ENCODE results near the gene KIAA1217.

KIAA1217 gene

DNA sequence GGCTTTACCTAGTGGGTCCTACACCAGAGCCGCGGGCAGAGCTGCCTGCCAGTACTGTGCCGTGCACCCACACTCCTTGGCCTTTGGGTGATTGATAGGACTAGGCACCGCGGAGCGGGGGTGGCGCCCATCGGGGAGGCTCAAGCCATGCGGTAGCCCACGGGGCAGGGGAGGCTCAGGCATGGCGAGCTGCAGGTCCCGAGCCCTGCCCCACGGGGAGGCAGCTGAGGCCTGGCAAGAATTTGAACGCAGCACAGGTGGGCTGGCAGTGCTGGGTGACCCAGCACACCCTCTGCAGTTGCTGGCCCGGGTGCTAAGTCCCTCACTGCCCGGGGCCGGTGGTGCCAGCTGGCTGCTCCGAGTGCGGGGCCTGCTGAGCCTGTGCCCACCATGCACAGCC, 32.3 kb upstream of the KIAA1217 start:
- no peaks in the 10 kb centered on the region for H3K79me1 ChIP-seq (ENCODE audit: low read depth, low read length)
- H3K4me3 ChIP-seq (ENCODE audit: low read length in 2 of 2) = no peak overlapping the region
- H3K18ac ChIP-seq (ENCODE audit: low read length) = no peak overlapping the region
- no peak for DNase-seq (ENCODE audit: low spot score)
- H3K27me3 ChIP-seq (ENCODE audit: control insufficient read depth in 3 of 3, insufficient read depth in 3 of 3, low read depth in 1 of 3, low read length in 3 of 3) = no peaks in the 10 kb centered on the region
- no peak overlapping the region for H2BK12ac ChIP-seq (ENCODE audit: low read length)
- H2BK120ac ChIP-seq (ENCODE audit: low read depth, low read length) = no peak overlapping the region
- no peak overlapping the region for H3K27ac ChIP-seq (replicated peaks; ENCODE audit: low read length)
- no peak overlapping the region for H2AFZ ChIP-seq (ENCODE audit: low read length)
- no peaks in the 10 kb centered on the region for H3K4me1 ChIP-seq (ENCODE audit: control insufficient read depth in 2 of 2, insufficient read depth in 1 of 2, low read depth in 1 of 2, low read length in 2 of 2)
- H3K4me2 ChIP-seq (ENCODE audit: insufficient read depth, low read length, poor library complexity, severe bottlenecking) = no peak overlapping the region
- no peak overlapping the region for H3K4ac ChIP-seq (ENCODE audit: low read length)
- H3K14ac ChIP-seq (ENCODE audit: low read length) = no peak overlapping the region
- H3K9ac ChIP-seq (ENCODE audit: low read depth, low read length, poor library complexity) = no peak overlapping the region
- H3K36me3 ChIP-seq (replicated peaks in 1 of 2; ENCODE audit: control insufficient read depth in 2 of 2, insufficient read depth in 2 of 2, low read length in 2 of 2) = no peaks in the 10 kb centered on the region
- no peak overlapping the region for H3K23ac ChIP-seq (ENCODE audit: low read depth, low read length, poor library complexity)
- H3K9me3 ChIP-seq (replicated peaks in 1 of 2; ENCODE audit: control insufficient read depth in 2 of 2, insufficient read depth in 1 of 2, low read depth in 1 of 2, low read length in 2 of 2) = peaks cover 0 to 4% of the 10 kb centered on the region in 2 donors
- H4K8ac ChIP-seq (ENCODE audit: low read depth, low read length) = peak overlapping the region; percentile 3
- H2BK15ac ChIP-seq (ENCODE audit: low read length) = no peak overlapping the region
- WGBS, 2 donors (ENCODE audit: extremely low coverage in 2 of 2, insufficient read length in 2 of 2, insufficient replicate concordance in 1 of 2) = no CpG with 5 or more reads among the region's 19 CpGs
- H4K91ac ChIP-seq (ENCODE audit: low read depth, low read length, poor library complexity) = no peak overlapping the region
- H2AK5ac ChIP-seq (ENCODE audit: low read depth, low read length) = peak overlapping the region; percentile 46
- H2BK5ac ChIP-seq (ENCODE audit: low read length) = no peak overlapping the region

DNA sequence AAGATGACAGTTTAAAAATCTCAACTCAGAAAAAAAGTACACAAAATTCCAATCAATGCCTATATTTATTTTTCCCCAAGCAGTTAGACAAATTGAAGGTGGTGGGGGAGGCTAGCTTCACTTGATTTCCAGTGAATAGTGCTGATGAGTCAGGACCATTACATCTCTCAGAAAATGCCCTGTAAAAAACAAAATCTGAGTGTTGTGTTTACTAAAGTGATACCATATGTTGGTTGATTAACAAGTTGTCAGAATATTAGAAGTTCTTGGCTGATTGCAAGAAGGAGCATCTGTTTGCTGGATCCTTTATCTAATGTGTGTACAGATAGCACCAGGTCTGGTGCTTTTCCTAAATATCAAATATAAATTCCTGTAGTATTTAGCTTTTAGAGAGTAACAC, 31.3 kb upstream of the KIAA1217 start:
- Histone ChIP-seq H3K27ac (replicated peaks; ENCODE audit: low read length) (no peak overlapping the region), H2BK15ac (ENCODE audit: low read length) (no peak overlapping the region), H3K79me1 (ENCODE audit: low read depth, low read length) (no peaks in the 10 kb centered on the region), H3K4ac (ENCODE audit: low read length) (no peak overlapping the region), H3K36me3 (replicated peaks in 1 of 2; ENCODE audit: control insufficient read depth in 2 of 2, insufficient read depth in 2 of 2, low read length in 2 of 2) (no peaks in the 10 kb centered on the region), H3K18ac (ENCODE audit: low read length) (no peak overlapping the region), H3K23ac (ENCODE audit: low read depth, low read length, poor library complexity) (no peak overlapping the region), H2BK5ac (ENCODE audit: low read length) (no peak overlapping the region), H2AFZ (ENCODE audit: low read length) (no peak overlapping the region), H4K91ac (ENCODE audit: low read depth, low read length, poor library complexity) (no peak overlapping the region), H2BK120ac (ENCODE audit: low read depth, low read length) (no peak overlapping the region), H3K9me3 (replicated peaks in 1 of 2; ENCODE audit: control insufficient read depth in 2 of 2, insufficient read depth in 1 of 2, low read depth in 1 of 2, low read length in 2 of 2) (peaks cover 0 to 4% of the 10 kb centered on the region in 2 donors), H3K14ac (ENCODE audit: low read length) (no peak overlapping the region), H3K9ac (ENCODE audit: low read depth, low read length, poor library complexity) (no peak overlapping the region), H3K4me3 (ENCODE audit: low read length in 2 of 2) (no peak overlapping the region), H4K8ac (ENCODE audit: low read depth, low read length) (no peak overlapping the region), H3K27me3 (ENCODE audit: control insufficient read depth in 3 of 3, insufficient read depth in 3 of 3, low read depth in 1 of 3, low read length in 3 of 3) (no peaks in the 10 kb centered on the region), H2AK5ac (ENCODE audit: low read depth, low read length) (no peak overlapping the region), H2BK12ac (ENCODE audit: low read length) (no peak overlapping the region), H3K4me1 (ENCODE audit: control insufficient read depth in 2 of 2, insufficient read depth in 1 of 2, low read depth in 1 of 2, low read length in 2 of 2) (no peaks in the 10 kb centered on the region), H3K4me2 (ENCODE audit: insufficient read depth, low read length, poor library complexity, severe bottlenecking) (no peak overlapping the region)
- DNase-seq (ENCODE audit: low spot score) = no peak

DNA sequence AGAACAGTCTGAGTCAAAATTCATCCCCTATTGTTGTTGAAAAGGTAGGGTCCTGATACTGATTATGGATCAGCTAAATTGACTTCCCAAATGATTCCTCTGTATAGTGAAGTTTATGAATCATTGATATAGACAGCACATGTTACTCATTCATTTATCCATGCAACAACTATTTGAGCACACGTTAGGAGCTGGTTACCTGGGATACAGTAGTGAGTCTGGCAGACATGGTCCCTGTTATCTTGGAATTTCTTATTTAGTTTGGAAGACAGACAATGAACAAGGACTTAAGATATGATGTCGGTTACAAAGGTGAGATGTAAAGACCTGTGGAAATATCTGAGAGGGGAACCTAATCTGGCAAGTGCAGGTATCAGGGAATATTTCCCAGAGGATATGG, 28.0 kb upstream of the KIAA1217 start:
- Histone ChIP-seq H2BK12ac (ENCODE audit: low read length) (no peak overlapping the region), H2BK120ac (ENCODE audit: low read depth, low read length) (no peak overlapping the region), H3K79me1 (ENCODE audit: low read depth, low read length) (no peaks in the 10 kb centered on the region), H3K27me3 (ENCODE audit: control insufficient read depth in 3 of 3, insufficient read depth in 3 of 3, low read depth in 1 of 3, low read length in 3 of 3) (no peaks in the 10 kb centered on the region), H3K14ac (ENCODE audit: low read length) (no peak overlapping the region), H3K4me1 (ENCODE audit: control insufficient read depth in 2 of 2, insufficient read depth in 1 of 2, low read depth in 1 of 2, low read length in 2 of 2) (peaks cover 0 to 3% of the 10 kb centered on the region in 2 donors), H3K9ac (ENCODE audit: low read depth, low read length, poor library complexity) (no peak overlapping the region), H2BK5ac (ENCODE audit: low read length) (no peak overlapping the region), H2BK15ac (ENCODE audit: low read length) (no peak overlapping the region), H3K18ac (ENCODE audit: low read length) (no peak overlapping the region), H3K4ac (ENCODE audit: low read length) (no peak overlapping the region), H4K8ac (ENCODE audit: low read depth, low read length) (no peak overlapping the region), H3K36me3 (replicated peaks in 1 of 2; ENCODE audit: control insufficient read depth in 2 of 2, insufficient read depth in 2 of 2, low read length in 2 of 2) (no peaks in the 10 kb centered on the region), H3K4me3 (ENCODE audit: low read length in 2 of 2) (no peak overlapping the region), H4K91ac (ENCODE audit: low read depth, low read length, poor library complexity) (no peak overlapping the region), H2AFZ (ENCODE audit: low read length) (no peak overlapping the region), H3K23ac (ENCODE audit: low read depth, low read length, poor library complexity) (no peak overlapping the region), H2AK5ac (ENCODE audit: low read depth, low read length) (no peak overlapping the region), H3K27ac (replicated peaks; ENCODE audit: low read length) (no peak overlapping the region), H3K4me2 (ENCODE audit: insufficient read depth, low read length, poor library complexity, severe bottlenecking) (no peak overlapping the region), H3K9me3 (replicated peaks in 1 of 2; ENCODE audit: control insufficient read depth in 2 of 2, insufficient read depth in 1 of 2, low read depth in 1 of 2, low read length in 2 of 2) (peaks cover 0 to 4% of the 10 kb centered on the region in 2 donors)
- DNase-seq (ENCODE audit: low spot score) = no peak
- WGBS, 2 donors (ENCODE audit: extremely low coverage in 2 of 2, insufficient read length in 2 of 2, insufficient replicate concordance in 1 of 2) = no CpG with 5 or more reads among the region's 2 CpGs

DNA sequence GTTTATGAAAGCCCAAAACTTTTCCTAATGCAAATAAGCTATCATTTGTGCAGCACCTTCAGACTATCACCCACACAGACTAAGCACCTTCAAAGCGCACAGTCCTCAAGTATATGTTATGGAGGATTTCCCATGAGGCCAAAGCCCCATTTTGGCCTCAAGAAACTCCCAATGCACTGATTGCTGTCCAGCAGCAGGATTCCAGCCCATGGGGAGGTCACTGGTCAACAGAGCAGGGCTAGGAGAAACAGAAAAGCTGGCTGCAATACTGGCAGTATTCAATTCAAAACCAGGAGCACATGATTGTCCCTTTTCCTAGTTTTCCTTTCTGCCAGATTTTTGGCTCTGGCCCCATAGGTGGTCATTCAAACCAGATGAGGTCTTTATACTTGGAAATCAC, 24.5 kb upstream of the KIAA1217 start:
- no peak overlapping the region for H3K4me3 ChIP-seq (ENCODE audit: low read length in 2 of 2)
- no peak overlapping the region for H3K18ac ChIP-seq (ENCODE audit: low read length)
- H2BK120ac ChIP-seq (ENCODE audit: low read depth, low read length) = no peak overlapping the region
- H2BK12ac ChIP-seq (ENCODE audit: low read length) = no peak overlapping the region
- no peak overlapping the region for H3K4ac ChIP-seq (ENCODE audit: low read length)
- no peak overlapping the region for H3K14ac ChIP-seq (ENCODE audit: low read length)
- H3K4me2 ChIP-seq (ENCODE audit: insufficient read depth, low read length, poor library complexity, severe bottlenecking) = no peak overlapping the region
- DNase-seq (ENCODE audit: low spot score) = no peak
- no peak overlapping the region for H2BK15ac ChIP-seq (ENCODE audit: low read length)
- H3K9me3 ChIP-seq (replicated peaks in 1 of 2; ENCODE audit: control insufficient read depth in 2 of 2, insufficient read depth in 1 of 2, low read depth in 1 of 2, low read length in 2 of 2) = no peaks in the 10 kb centered on the region
- H2AK5ac ChIP-seq (ENCODE audit: low read depth, low read length) = no peak overlapping the region
- H3K9ac ChIP-seq (ENCODE audit: low read depth, low read length, poor library complexity) = no peak overlapping the region
- peaks cover 0 to 3% of the 10 kb centered on the region in 2 donors for H3K4me1 ChIP-seq (ENCODE audit: control insufficient read depth in 2 of 2, insufficient read depth in 1 of 2, low read depth in 1 of 2, low read length in 2 of 2)
- no peaks in the 10 kb centered on the region for H3K79me1 ChIP-seq (ENCODE audit: low read depth, low read length)
- no peak overlapping the region for H3K23ac ChIP-seq (ENCODE audit: low read depth, low read length, poor library complexity)
- H2BK5ac ChIP-seq (ENCODE audit: low read length) = no peak overlapping the region
- no CpG with 5 or more reads among the region's 1 CpG for WGBS, 2 donors (ENCODE audit: extremely low coverage in 2 of 2, insufficient read length in 2 of 2, insufficient replicate concordance in 1 of 2)
- H4K91ac ChIP-seq (ENCODE audit: low read depth, low read length, poor library complexity) = no peak overlapping the region
- no peaks in the 10 kb centered on the region for H3K27me3 ChIP-seq (ENCODE audit: control insufficient read depth in 3 of 3, insufficient read depth in 3 of 3, low read depth in 1 of 3, low read length in 3 of 3)
- H4K8ac ChIP-seq (ENCODE audit: low read depth, low read length) = no peak overlapping the region
- H3K27ac ChIP-seq (replicated peaks; ENCODE audit: low read length) = no peak overlapping the region
- no peak overlapping the region for H2AFZ ChIP-seq (ENCODE audit: low read length)
- H3K36me3 ChIP-seq (replicated peaks in 1 of 2; ENCODE audit: control insufficient read depth in 2 of 2, insufficient read depth in 2 of 2, low read length in 2 of 2) = no peaks in the 10 kb centered on the region

Data from neuronal stem cell (in vitro differentiated cells).